Ectodermal cell (in vitro differentiated cells): ENCODE results near the gene TLR3.

Experiments used
- H3K27ac ChIP-seq: 2 replicates; pipeline ENCODE4 v1.7.0; 2013; ENCODE audit warnings: mild to moderate bottlenecking, low read depth, low read length; ENCODE audit not compliant: insufficient read depth, poor library complexity, severe bottlenecking
- H3K27me3 ChIP-seq: 2 replicates; pipeline ENCODE4 v1.7.0; 2013; ENCODE audit warnings: mild to moderate bottlenecking, low read length; ENCODE audit not compliant: insufficient read depth, control insufficient read depth, poor library complexity, severe bottlenecking
- H3K36me3 ChIP-seq: one replicate; pipeline ENCODE4 v1.7.0; 2013; ENCODE audit warnings: low read length; ENCODE audit not compliant: control insufficient read depth, insufficient read depth
- H3K4me1 ChIP-seq: one replicate; pipeline ENCODE4 v1.7.0; 2013; ENCODE audit warnings: low read length; ENCODE audit not compliant: control insufficient read depth, insufficient read depth
- H3K4me3 ChIP-seq: 2 replicates; pipeline ENCODE4 v1.7.0; 2013; ENCODE audit warnings: low read depth, low read length, control low read depth; ENCODE audit not compliant: insufficient read depth
- H3K9me3 ChIP-seq: 2 replicates; pipeline ENCODE4 v1.7.0; 2013; ENCODE audit warnings: mild to moderate bottlenecking, low read length, moderate library complexity; ENCODE audit not compliant: control insufficient read depth
- WGBS, 2 experiments: methylation state at CpG; one replicate each; pipeline ENCODE4 v1.1.7; 2013; ENCODE audit warnings: missing lambda C conversion rate in 2 of 2; 5-methylcytosine and 5-hydroxymethylcytosine counted together

TLR3 gene

DNA sequence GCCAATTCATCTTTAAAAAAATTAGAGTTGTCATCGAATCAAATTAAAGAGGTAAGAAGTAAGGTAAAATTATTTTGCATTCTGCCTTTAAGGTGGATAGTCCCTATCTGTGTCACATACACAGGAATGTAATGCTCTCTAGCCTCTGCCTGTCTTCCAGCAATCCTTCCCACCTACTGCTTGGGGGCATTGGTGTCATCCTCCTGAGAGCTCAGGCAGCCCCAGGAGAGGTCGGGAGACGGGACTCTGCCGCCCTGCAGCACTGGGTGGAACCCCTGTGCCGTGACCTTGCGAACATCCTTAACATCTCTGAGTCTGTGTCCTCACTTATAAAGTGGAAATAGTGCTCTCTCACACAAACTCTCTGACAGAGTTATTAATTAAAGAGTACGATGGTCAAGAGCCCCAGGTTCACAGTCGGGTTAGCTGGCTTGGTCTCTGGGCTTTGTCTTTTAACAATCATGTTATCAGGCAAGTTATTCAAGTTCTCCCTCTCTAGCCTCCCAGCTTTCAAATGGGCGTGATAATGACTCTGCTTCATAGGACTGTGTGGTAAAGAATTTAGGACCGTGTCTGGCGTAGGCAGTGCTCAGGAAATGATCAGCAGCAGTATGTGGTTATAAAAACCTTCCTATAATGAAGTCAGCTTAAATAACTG, 10.2 kb downstream of the TLR3 start:
- Histone ChIP-seq H3K4me3 (no peak overlapping the region), H3K36me3 (no peaks in the 10 kb centered on the region), H3K27ac (no peak overlapping the region), H3K9me3 (no peaks in the 10 kb centered on the region), H3K4me1 (peaks cover 8% of the 10 kb centered on the region), H3K27me3 (no peaks in the 10 kb centered on the region)
- WGBS, 2 experiments: 28 to 40% methylated on average over 10 to 11 of the region's 11 CpGs

DNA sequence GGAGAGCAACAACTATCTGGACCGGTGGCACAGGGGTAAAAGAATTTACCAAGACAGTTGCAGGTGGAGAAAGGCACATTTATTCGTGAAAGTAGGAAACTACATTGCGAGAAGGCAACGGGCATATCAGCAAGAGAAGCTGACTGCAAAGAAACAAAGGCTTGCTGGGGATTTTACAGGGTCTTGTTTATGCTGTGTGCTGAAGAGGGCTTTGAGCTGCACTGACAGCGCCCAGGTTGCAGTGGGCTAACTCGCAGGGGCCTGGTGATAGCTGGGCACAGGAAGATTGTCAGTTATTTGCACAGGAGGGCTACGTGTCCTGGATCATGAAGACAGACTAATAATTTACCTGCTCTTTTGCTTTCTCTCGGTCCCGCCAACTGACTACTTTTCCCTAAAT, 10.7 kb downstream of the TLR3 start:
- H3K36me3 ChIP-seq: no peaks in the 10 kb centered on the region
- H3K4me3 ChIP-seq: no peak overlapping the region
- H3K27me3 ChIP-seq: no peaks in the 10 kb centered on the region
- H3K27ac ChIP-seq: no peak overlapping the region
- no peaks in the 10 kb centered on the region for H3K9me3 ChIP-seq
- H3K4me1 ChIP-seq: peaks cover 8% of the 10 kb centered on the region
- WGBS, 2 experiments: 64 to 71% methylated on average over 9 of the region's 9 CpGs

DNA sequence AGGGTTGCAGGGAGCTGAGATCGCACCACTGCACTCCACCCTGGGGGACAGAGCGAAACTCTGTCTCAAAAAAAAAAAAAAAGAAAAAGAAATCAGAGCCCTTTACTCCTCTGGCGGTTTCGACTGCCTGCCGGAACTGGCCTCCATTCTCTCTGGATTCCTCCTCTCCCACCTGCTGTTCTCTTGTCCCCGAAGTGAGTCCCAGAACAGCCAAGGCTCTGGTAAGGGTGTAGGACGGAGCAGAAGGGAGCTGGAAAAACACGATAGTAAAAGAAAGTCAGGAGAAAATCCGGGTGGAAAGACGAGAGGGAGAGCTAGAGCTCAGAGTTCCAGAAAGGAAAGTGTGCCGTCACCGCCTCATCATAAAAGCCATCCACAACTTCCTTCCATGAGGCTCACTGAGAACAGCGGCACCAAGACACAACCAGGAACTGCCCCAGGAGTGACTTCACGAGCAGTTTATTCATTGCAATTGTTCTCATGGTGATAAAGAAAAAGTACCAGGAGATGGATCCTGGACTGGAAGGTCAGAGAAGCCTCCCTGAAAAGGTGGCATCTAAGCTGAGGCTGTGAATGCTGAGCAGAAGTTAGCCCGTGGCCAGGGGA, 12.3 kb downstream of the TLR3 start:
- 20 to 22% methylated on average over 15 of the region's 15 CpGs for WGBS, 2 experiments
- Histone ChIP-seq H3K27me3 (no peaks in the 10 kb centered on the region), H3K27ac (peak overlapping the region; percentile 64), H3K4me3 (no peak overlapping the region), H3K4me1 (peaks cover 8% of the 10 kb centered on the region), H3K36me3 (no peaks in the 10 kb centered on the region), H3K9me3 (no peaks in the 10 kb centered on the region)

DNA sequence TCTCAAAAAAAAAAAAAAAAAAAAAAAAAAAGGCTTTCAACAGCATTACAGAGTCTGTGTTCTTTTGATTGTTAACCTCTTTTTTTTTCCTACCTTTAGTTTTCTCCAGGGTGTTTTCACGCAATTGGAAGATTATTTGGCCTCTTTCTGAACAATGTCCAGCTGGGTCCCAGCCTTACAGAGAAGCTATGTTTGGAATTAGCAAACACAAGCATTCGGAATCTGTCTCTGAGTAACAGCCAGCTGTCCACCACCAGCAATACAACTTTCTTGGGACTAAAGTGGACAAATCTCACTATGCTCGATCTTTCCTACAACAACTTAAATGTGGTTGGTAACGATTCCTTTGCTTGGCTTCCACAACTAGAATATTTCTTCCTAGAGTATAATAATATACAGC, 13.3 kb downstream of the TLR3 start:
- WGBS, 2 experiments: 95 to 96% methylated on average over 4 of the region's 4 CpGs
- Histone ChIP-seq H3K27me3 (no peaks in the 10 kb centered on the region), H3K9me3 (no peaks in the 10 kb centered on the region), H3K4me3 (no peak overlapping the region), H3K27ac (no peak overlapping the region), H3K4me1 (peaks cover 8% of the 10 kb centered on the region), H3K36me3 (no peaks in the 10 kb centered on the region)

DNA sequence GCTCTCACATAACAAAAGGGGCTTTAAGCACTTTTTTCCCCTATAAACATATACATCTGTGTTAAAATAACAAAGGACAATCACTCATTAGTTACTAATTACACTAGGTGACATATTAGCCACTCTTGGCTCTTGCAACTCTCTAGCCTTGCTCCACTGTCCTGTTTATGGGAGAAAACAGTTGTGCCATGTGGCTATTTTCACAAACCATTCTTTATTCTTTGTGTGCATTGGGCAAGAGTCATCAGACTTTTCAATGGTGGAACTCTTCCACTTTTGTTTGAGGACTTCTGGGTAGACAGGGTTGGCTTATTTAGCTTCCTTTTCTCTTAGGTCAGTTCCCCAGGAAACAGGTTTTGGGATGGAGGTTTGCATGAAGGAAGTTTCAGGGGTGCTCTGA, 19.6 kb downstream of the TLR3 start:
- H3K27me3 ChIP-seq: no peaks in the 10 kb centered on the region
- H3K4me3 ChIP-seq: no peak overlapping the region
- no peaks in the 10 kb centered on the region for H3K36me3 ChIP-seq
- H3K9me3 ChIP-seq: no peaks in the 10 kb centered on the region
- H3K4me1 ChIP-seq: no peaks in the 10 kb centered on the region
- no peak overlapping the region for H3K27ac ChIP-seq

DNA sequence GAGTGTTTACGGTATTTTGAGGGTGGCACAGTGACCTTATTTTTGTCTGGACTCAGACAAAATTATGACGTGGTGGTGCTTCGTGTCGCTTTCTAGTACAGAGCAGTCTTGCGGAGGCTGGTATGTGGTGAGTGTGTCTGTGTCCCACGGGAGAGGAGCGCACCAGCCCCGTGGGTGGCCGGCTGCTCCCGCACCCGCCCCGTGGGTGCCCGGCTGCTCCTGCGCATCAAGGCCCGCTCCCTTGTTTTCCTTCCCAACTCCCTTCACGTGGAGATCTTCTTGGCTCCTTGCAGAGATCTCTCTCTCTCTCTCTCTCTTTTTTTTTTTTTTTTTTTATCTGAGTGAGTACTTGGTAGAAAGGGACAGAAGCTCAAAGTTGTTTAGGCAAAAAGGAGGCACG, 23.3 kb downstream of the TLR3 start:
- 93% methylated on average over 16 to 17 of the region's 17 CpGs for WGBS, 2 experiments

DNA sequence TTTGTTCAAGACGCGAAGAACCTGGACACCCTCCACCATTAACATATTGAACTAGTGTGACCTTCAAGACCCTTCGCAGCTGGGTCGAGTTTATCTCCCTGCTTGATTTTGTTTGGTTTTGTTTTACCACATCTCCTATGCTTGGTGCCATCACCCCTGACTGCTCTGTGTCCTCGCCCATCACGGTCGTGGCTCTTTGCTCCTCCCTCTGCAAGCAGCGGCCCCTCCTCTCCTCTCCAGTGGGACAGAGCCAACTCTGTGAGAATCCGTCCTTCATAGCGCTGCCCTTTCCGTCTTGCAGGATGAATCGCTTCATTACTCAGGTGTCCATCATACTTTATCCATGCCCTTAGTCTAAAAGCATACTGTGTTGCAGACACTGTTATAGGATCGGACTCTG, 26.4 kb downstream of the TLR3 start:
- Histone ChIP-seq H3K27me3 (no peaks in the 10 kb centered on the region), H3K4me1 (no peaks in the 10 kb centered on the region), H3K4me3 (no peak overlapping the region), H3K9me3 (no peaks in the 10 kb centered on the region), H3K36me3 (no peaks in the 10 kb centered on the region), H3K27ac (no peak overlapping the region)
- WGBS, 2 experiments: 79% methylated on average over 13 of the region's 13 CpGs

More for the DNA sequence above, 23.3 kb downstream of the TLR3 start:
- no peak overlapping the region for H3K4me3 ChIP-seq
- no peaks in the 10 kb centered on the region for H3K4me1 ChIP-seq
- H3K9me3 ChIP-seq: no peaks in the 10 kb centered on the region
- no peak overlapping the region for H3K27ac ChIP-seq
- H3K27me3 ChIP-seq: no peaks in the 10 kb centered on the region
- H3K36me3 ChIP-seq: no peaks in the 10 kb centered on the region

GRCh38 chr4:186096681-186097165, 27.8 kb downstream of the TLR3 start:
- Histone ChIP-seq H3K27ac (no peak overlapping the region), H3K27me3 (no peaks in the 10 kb centered on the region), H3K36me3 (no peaks in the 10 kb centered on the region), H3K9me3 (no peaks in the 10 kb centered on the region), H3K4me3 (no peak overlapping the region), H3K4me1 (no peaks in the 10 kb centered on the region)
- WGBS, 2 experiments: 85 to 88% methylated on average over 9 of the region's 9 CpGs

GRCh38 chr4:186097386-186097785, 28.4 kb downstream of the TLR3 start:
- 91 to 99% methylated on average over 5 of the region's 5 CpGs for WGBS, 2 experiments
- H3K27me3 ChIP-seq: no peaks in the 10 kb centered on the region
- H3K36me3 ChIP-seq: no peaks in the 10 kb centered on the region
- H3K4me1 ChIP-seq: no peaks in the 10 kb centered on the region
- no peaks in the 10 kb centered on the region for H3K9me3 ChIP-seq
- H3K4me3 ChIP-seq: no peak overlapping the region
- H3K27ac ChIP-seq: no peak overlapping the region

- peaks cover 38% of the 10 kb centered on the region for H3K27me3 ChIP-seq
- 92 to 94% methylated on average over 12 of the region's 12 CpGs for WGBS, 2 experiments
Measured at GRCh38 chr4:186102931-186103330, 34.0 kb downstream of the TLR3 start.

More at GRCh38 chr4:186102931-186103330, 34.0 kb downstream of the TLR3 start:
- Histone ChIP-seq H3K4me1 (no peaks in the 10 kb centered on the region), H3K4me3 (no peak overlapping the region), H3K27ac (no peak overlapping the region), H3K9me3 (no peaks in the 10 kb centered on the region), H3K36me3 (no peaks in the 10 kb centered on the region)
